Endodermal cell (in vitro differentiated cells): ENCODE data around the gene COX7A2L. TPM values are rescaled to one million over a fixed set of nuclear protein-coding genes. Genes with fewer than 3 reads are reported as not detected.
"Not testable (repeated sequence)": the region's sequence is repeated elsewhere in the genome, so short reads cannot be mapped to it uniquely, and the experiment has no call there.

Experiments used
- DNase-seq: peaks from one replicate; pipeline ENCODE4 v3.0.0-alpha.2; 2017
- H3K27ac ChIP-seq: 2 replicates; pipeline ENCODE4 v1.5.1; 2013; ENCODE audit warnings: mild to moderate bottlenecking, low read depth, low read length, moderate library complexity
- H3K27me3 ChIP-seq: 2 replicates; pipeline ENCODE4 v1.6.1; 2013; ENCODE audit warnings: mild to moderate bottlenecking, low read length, moderate library complexity; ENCODE audit not compliant: insufficient read depth, control insufficient read depth, poor library complexity, severe bottlenecking
- H3K36me3 ChIP-seq: 2 replicates; pipeline ENCODE4 v1.7.0; 2013; ENCODE audit warnings: mild to moderate bottlenecking, low read length, moderate library complexity; ENCODE audit not compliant: control insufficient read depth, insufficient read depth
- H3K4me1 ChIP-seq: one replicate; pipeline ENCODE4 v1.7.0; 2013; ENCODE audit warnings: low read length; ENCODE audit not compliant: control insufficient read depth, insufficient read depth
- H3K4me3 ChIP-seq: 2 replicates; pipeline ENCODE4 v1.5.1; 2013; ENCODE audit warnings: mild to moderate bottlenecking, low read length, moderate library complexity
- H3K9ac ChIP-seq: 2 replicates; pipeline ENCODE4 v1.6.1; 2013; ENCODE audit warnings: mild to moderate bottlenecking, low read length, moderate library complexity; ENCODE audit not compliant: poor library complexity, severe bottlenecking; ENCODE audit errors: extremely low read depth
- H3K9me3 ChIP-seq: 2 replicates; pipeline ENCODE4 v1.6.1; 2013; ENCODE audit warnings: mild to moderate bottlenecking, low read length, moderate library complexity; ENCODE audit not compliant: control insufficient read depth
- H3K27ac Mint-ChIP-seq: 2 replicates; pipeline ENCODE4 v1.8.0; 2020; ENCODE audit warnings: mixed read lengths
- H3K27me3 Mint-ChIP-seq: 2 replicates; pipeline ENCODE4 v1.8.0; 2021; ENCODE audit warnings: mild to moderate bottlenecking, mixed read lengths; ENCODE audit not compliant: insufficient read depth
- H3K36me3 Mint-ChIP-seq: 2 replicates; pipeline ENCODE4 v1.8.0; 2020; ENCODE audit warnings: low read depth, mixed read lengths
- H3K4me1 Mint-ChIP-seq: 2 replicates; pipeline ENCODE4 v1.8.0; 2020; ENCODE audit warnings: mixed read lengths
- H3K4me3 Mint-ChIP-seq: 2 replicates; pipeline ENCODE4 v1.8.0; 2020; ENCODE audit warnings: mild to moderate bottlenecking, moderate library complexity, mixed read lengths
- H3K9me3 Mint-ChIP-seq: 2 replicates; pipeline ENCODE4 v1.8.0; 2020; ENCODE audit warnings: mild to moderate bottlenecking, mixed read lengths
- WGBS, 2 experiments: methylation state at CpG; one replicate each; pipeline versions ENCODE4 v1.1.5 to v1.1.7; 2013; ENCODE audit warnings: missing lambda C conversion rate in 2 of 2, mixed read lengths in 1 of 2; ENCODE audit not compliant: insufficient coverage in 1 of 2, insufficient read length in 1 of 2; 5-methylcytosine and 5-hydroxymethylcytosine counted together
- total RNA-seq, 2 donors: library from RNA; stranded (reverse); fragmentation: NEBNext Ultra II Directional in 1 of 2; extraction: Animal tissue kit (Norgen Biotek cat#: 25700) in 1 of 2; gene quantifications; 2 replicates in 1 of 2; 3 replicates in 1 of 2; pipeline ENCODE4 v1.2.1, GENCODE V29; 2021
- TF ChIP-seq, protein P1 (sequence below): fragments of 200-600 bp; sonication (generic); conservative IDR thresholded peaks from 2 replicates; pipeline ENCODE4 v1.5.0; 2021; ENCODE audit warnings: antibody characterized with exemption, mild to moderate bottlenecking

Gene COX7A2L
- total RNA-seq, 2 donors from 2014 or later = 113 to 117 TPM

- Histone ChIP-seq H3K27me3 (no peaks in the 10 kb centered on the region), H3K9me3 (no peaks in the 10 kb centered on the region), H3K4me3 (no peak overlapping the region), H3K36me3 (peaks cover 71% of the 10 kb centered on the region), H3K4me1 (no peaks in the 10 kb centered on the region), H3K27ac (no peak overlapping the region), H3K9ac (no peak overlapping the region)
- no peaks in the 10 kb centered on the region for H3K4me1 Mint-ChIP-seq
- TF ChIP-seq, protein P1, sequence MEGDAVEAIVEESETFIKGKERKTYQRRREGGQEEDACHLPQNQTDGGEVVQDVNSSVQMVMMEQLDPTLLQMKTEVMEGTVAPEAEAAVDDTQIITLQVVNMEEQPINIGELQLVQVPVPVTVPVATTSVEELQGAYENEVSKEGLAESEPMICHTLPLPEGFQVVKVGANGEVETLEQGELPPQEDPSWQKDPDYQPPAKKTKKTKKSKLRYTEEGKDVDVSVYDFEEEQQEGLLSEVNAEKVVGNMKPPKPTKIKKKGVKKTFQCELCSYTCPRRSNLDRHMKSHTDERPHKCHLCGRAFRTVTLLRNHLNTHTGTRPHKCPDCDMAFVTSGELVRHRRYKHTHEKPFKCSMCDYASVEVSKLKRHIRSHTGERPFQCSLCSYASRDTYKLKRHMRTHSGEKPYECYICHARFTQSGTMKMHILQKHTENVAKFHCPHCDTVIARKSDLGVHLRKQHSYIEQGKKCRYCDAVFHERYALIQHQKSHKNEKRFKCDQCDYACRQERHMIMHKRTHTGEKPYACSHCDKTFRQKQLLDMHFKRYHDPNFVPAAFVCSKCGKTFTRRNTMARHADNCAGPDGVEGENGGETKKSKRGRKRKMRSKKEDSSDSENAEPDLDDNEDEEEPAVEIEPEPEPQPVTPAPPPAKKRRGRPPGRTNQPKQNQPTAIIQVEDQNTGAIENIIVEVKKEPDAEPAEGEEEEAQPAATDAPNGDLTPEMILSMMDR = no peak
- H3K9me3 Mint-ChIP-seq = no peaks in the 10 kb centered on the region
- no peaks in the 10 kb centered on the region for H3K27me3 Mint-ChIP-seq
- H3K27ac Mint-ChIP-seq = no peak overlapping the region
- peaks cover 72% of the 10 kb centered on the region for H3K36me3 Mint-ChIP-seq
- DNase-seq = no peak
- no peak overlapping the region for H3K4me3 Mint-ChIP-seq
- WGBS, 2 experiments = 88 to 94% methylated on average over 8 to 9 of the region's 9 CpGs
Measured at GRCh38 chr2:42336361-42336965, 24.6 kb downstream of the COX7A2L start.

- Histone ChIP-seq H3K4me1 (no peaks in the 10 kb centered on the region), H3K27me3 (no peaks in the 10 kb centered on the region), H3K9me3 (no peaks in the 10 kb centered on the region), H3K27ac (no peak overlapping the region), H3K9ac (no peak overlapping the region), H3K4me3 (no peak overlapping the region), H3K36me3 (peaks cover 74% of the 10 kb centered on the region)
- H3K27me3 Mint-ChIP-seq = no peaks in the 10 kb centered on the region
- H3K4me1 Mint-ChIP-seq = no peaks in the 10 kb centered on the region
- no peak overlapping the region for H3K27ac Mint-ChIP-seq
- no peak overlapping the region for H3K4me3 Mint-ChIP-seq
- TF ChIP-seq, protein P1 = no peak
- H3K9me3 Mint-ChIP-seq = no peaks in the 10 kb centered on the region
- peaks cover 71% of the 10 kb centered on the region for H3K36me3 Mint-ChIP-seq
- whole genome bisulfite sequencing, 2 experiments = 95% methylated on average over 6 to 10 of the region's 10 CpGs
- no peak for DNase-seq
Measured at GRCh38 chr2:42335514-42336104, 25.4 kb downstream of the COX7A2L start.

GRCh38 chr2:42334865-42335264 lies 26.2 kb downstream of the COX7A2L start:
- not testable (repeated sequence) for H3K4me1 ChIP-seq, H3K27me3 Mint-ChIP-seq, DNase-seq, H3K4me3 ChIP-seq, H3K9ac ChIP-seq, H3K27ac Mint-ChIP-seq, H3K4me1 Mint-ChIP-seq, H3K27me3 ChIP-seq, H3K9me3 ChIP-seq, H3K4me3 Mint-ChIP-seq, H3K9me3 Mint-ChIP-seq, H3K27ac ChIP-seq
- 93 to 98% methylated on average over 3 to 6 of the region's 6 CpGs for WGBS, 2 experiments
- peaks cover 70% of the 10 kb centered on the region for H3K36me3 Mint-ChIP-seq
- H3K36me3 ChIP-seq = peaks cover 81% of the 10 kb centered on the region
